Activated CD4-positive, alpha-beta T cell treated with anti-CD3 and anti-CD28 coated beads, Interleukin-2, amount 10 ng/mL, durations not matched to agents 24 days and 14 days (primary cell): ENCODE results near the gene OTOGL. TPM values are rescaled to one million over a fixed set of nuclear protein-coding genes. Genes with fewer than 3 reads are reported as not detected.
"Not testable (repeated sequence)": the region's sequence is repeated elsewhere in the genome, so short reads cannot be mapped to it uniquely, and the experiment has no call there.

Experiments
- DNase-seq: peaks from one replicate; pipeline ENCODE4 v3.0.0; 2022
- H3K27ac Mint-ChIP-seq: one replicate; pipeline ENCODE4 v1.8.0; 2022; ENCODE audit warnings: mild to moderate bottlenecking, mixed read lengths
- H3K27me3 Mint-ChIP-seq: one replicate; pipeline ENCODE4 v1.8.0; 2022; ENCODE audit warnings: mixed read lengths
- H3K36me3 Mint-ChIP-seq: one replicate; pipeline ENCODE4 v1.8.0; 2022; ENCODE audit warnings: low read depth, mild to moderate bottlenecking, mixed read lengths
- H3K4me1 Mint-ChIP-seq: one replicate; pipeline ENCODE4 v1.8.0; 2021; ENCODE audit warnings: mixed read lengths
- H3K4me3 Mint-ChIP-seq: one replicate; pipeline ENCODE4 v1.8.0; 2022; ENCODE audit warnings: mild to moderate bottlenecking, moderate library complexity, mixed read lengths
- H3K9me3 Mint-ChIP-seq: one replicate; pipeline ENCODE4 v1.8.0; 2021; ENCODE audit warnings: mixed read lengths
- intact Hi-C: fragments of 100-400 bp; cut with micrococcal nuclease; formaldehyde crosslinking; loops from one replicate; pipeline ENCODE4 v1.15.1; 2023
- total RNA-seq: library from RNA; stranded (reverse); gene quantifications from 2 replicates; pipeline ENCODE4 v1.2.3, GENCODE V29; 2022

OTOGL gene
- total RNA-seq, 1 donor from 2014 or later: not detected

DNA sequence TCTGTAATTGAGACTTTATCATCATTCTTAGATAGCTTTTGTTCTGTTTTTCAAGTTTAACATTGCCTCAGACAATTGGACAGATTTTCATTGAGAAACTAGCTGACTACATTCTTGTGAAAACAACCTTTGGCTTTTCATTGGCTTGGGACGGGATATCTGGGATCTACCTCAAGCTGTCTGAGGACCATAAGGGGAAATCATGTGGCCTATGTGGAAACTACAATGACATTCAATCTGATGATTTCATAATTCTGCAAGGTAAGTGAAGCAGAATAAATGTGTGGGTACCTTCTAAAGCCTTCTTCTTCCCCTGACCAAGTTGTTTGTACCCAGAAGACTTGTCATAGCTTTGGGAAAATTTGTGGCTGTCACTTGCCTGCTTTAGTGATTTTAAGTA, 133.5 kb downstream of the OTOGL start:
- H3K4me3 Mint-ChIP-seq: no peak overlapping the region
- DNase-seq: no peak
- no peaks in the 10 kb centered on the region for H3K9me3 Mint-ChIP-seq
- no peaks in the 10 kb centered on the region for H3K27me3 Mint-ChIP-seq
- no peaks in the 10 kb centered on the region for H3K36me3 Mint-ChIP-seq
- no peaks in the 10 kb centered on the region for H3K4me1 Mint-ChIP-seq
- intact Hi-C loops: no loop called here
- H3K27ac Mint-ChIP-seq: no peak overlapping the region

DNA sequence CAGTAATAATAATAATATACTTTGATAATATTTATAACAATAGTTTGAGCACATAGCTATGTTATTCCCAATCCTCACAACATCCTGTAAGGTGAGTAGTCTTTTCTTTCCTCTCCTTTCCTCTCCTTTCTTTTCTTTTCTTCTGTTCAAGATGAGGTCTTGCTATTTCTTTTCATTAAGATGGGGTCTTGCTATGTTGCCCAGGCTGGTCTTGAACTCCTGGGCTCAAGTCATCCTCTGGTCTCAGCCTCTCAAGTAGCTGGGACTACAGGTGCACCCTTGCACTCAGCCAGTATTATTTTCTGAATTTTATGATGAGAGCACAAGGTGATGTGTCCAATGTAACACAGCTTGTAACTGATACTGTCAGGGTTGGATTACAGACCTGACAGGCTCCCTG, 134.6 kb downstream of the OTOGL start:
- Mint-ChIP-seq H3K9me3 (no peaks in the 10 kb centered on the region), H3K4me1 (no peaks in the 10 kb centered on the region), H3K4me3 (no peak overlapping the region), H3K27me3 (no peaks in the 10 kb centered on the region), H3K36me3 (no peaks in the 10 kb centered on the region), H3K27ac (no peak overlapping the region)
- DNase-seq: no peak
- intact Hi-C loops: no loop called here

- no peaks in the 10 kb centered on the region for H3K27me3 Mint-ChIP-seq
- H3K27ac Mint-ChIP-seq: no peak overlapping the region
- no peaks in the 10 kb centered on the region for H3K36me3 Mint-ChIP-seq
- no peaks in the 10 kb centered on the region for H3K9me3 Mint-ChIP-seq
- H3K4me3 Mint-ChIP-seq: no peak overlapping the region
- no peak for DNase-seq
- no peaks in the 10 kb centered on the region for H3K4me1 Mint-ChIP-seq
- intact Hi-C loops: no loop called here
Observed at GRCh38 chr12:80234667-80235066, 135.3 kb downstream of the OTOGL start.

DNA sequence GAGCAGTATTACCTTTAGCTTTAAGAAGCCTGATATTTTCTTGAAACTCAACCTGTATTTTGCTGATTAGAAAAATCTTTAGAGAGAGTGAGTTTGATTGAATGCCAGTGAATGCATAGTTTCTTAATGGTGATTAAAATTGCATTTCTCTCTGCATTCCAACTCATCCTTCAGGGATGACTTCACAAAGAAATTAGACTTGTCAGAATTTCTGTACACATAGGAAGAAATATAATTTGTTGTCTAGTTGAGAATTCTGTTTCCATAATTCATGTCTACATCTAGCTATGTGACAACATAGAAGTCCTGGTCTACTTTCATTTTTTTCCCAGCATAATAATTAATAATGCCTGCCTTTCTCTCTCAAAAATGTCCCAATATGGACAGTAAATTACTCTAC, 136.6 kb downstream of the OTOGL start:
- Mint-ChIP-seq H3K4me3 (no peak overlapping the region), H3K27ac (no peak overlapping the region), H3K4me1 (no peaks in the 10 kb centered on the region), H3K9me3 (no peaks in the 10 kb centered on the region), H3K27me3 (no peaks in the 10 kb centered on the region), H3K36me3 (no peaks in the 10 kb centered on the region)
- DNase-seq: no peak
- intact Hi-C loops: no loop called here

DNA sequence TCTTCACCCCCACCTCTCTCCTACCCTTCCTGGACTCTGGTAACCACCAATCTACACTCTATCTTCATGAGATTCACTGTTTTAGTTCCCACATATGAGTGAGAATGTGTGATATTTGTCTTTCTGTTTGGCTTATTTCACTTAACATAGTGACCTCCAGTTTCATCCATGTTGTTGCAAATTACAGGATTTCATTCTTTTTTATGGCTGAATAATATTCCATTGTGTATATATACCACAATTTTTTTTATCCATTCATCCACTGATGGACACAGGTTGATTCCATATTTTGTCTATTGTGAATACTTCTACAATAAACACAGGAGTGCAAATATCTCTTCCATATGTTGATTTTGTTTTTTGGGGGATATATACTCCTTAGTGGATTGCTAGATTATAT, 140.5 kb downstream of the OTOGL start:
- Mint-ChIP-seq H3K27me3 (no peaks in the 10 kb centered on the region), H3K9me3 (no peaks in the 10 kb centered on the region), H3K27ac (no peak overlapping the region), H3K36me3 (no peaks in the 10 kb centered on the region), H3K4me1 (no peaks in the 10 kb centered on the region), H3K4me3 (no peak overlapping the region)
- intact Hi-C loops: no loop called here
- DNase-seq: no peak

DNA sequence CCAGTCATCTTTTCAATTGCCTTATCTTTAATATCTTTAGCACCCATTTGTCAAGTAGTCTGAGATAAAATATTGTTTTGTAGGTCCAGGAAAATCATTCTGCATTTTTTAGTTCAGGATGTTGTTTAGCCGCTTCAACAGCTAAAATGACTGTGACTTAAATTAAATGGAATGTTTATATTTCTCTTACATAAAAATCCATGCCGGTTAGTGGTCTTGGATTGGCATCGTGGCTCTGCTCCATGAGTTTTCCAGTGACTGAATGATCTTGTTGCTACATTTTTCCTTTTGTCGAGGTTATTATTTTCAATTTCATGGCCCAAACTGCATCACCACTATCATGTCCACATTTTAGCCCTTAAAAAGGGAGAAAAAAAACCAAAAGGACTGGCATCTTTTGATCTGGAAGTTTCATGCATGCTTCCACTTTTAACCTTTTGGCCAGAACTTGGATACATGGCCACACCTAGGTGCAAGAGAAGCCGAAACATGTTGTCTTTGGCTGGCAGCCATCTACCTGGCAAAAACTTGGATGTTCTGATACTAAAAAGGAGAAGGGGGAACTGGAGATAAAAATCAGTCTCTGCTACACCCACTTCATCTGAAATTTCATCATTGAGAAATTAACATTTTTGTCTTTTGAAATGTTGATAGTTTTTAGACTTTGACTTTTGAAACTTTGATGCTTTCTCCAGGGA, 142.4 kb downstream of the OTOGL start:
- Mint-ChIP-seq H3K36me3 (no peaks in the 10 kb centered on the region), H3K27ac (no peak overlapping the region), H3K4me3 (no peak overlapping the region), H3K27me3 (no peaks in the 10 kb centered on the region), H3K9me3 (no peaks in the 10 kb centered on the region), H3K4me1 (no peaks in the 10 kb centered on the region)
- intact Hi-C loops: no loop called here
- DNase-seq: no peak

DNA sequence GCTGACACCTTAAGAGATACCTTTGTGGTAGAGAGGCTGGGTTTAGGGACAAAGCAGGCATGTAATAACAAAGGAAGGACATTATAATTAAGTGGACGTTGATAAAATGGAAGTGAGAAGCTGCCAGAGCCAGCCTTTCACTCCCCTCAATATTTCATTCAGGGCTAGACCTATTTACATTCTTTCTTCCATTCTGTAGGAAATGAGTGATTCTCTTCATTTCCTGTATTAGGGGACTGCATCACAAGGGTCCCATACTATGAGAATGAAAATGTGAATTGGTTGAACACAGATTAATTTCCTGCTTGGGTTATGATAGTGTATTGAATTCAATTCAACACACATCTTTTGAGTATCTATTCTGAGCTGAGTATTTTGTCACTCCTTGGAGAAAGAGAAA, 143.0 kb downstream of the OTOGL start:
- no peaks in the 10 kb centered on the region for H3K27me3 Mint-ChIP-seq
- no peaks in the 10 kb centered on the region for H3K9me3 Mint-ChIP-seq

DNA sequence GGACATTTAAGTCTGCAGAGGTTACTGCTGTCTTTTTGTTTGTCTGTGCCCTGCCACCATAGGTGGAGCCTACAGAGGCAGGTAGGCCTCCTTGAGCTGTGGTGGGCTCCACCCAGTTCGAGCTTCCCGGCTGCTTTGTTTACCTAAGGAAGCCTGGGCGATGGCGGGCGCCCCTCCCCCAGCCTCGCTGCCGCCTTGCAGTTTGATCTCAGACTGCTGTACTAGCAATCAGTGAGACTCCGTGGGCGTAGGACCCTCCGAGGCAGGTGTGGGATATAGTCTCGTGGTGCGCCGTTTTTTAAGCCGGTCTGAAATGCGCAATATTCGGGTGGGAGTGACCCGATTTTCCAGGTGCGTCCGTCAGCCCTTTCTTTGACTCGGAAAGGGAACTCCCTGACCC, 150.2 kb downstream of the OTOGL start:
- intact Hi-C loops, H3K9me3 Mint-ChIP-seq, H3K4me1 Mint-ChIP-seq: not testable (repeated sequence)

More for the DNA sequence above, 143.0 kb downstream of the OTOGL start:
- Mint-ChIP-seq H3K4me3 (no peak overlapping the region), H3K27ac (no peak overlapping the region), H3K36me3 (no peaks in the 10 kb centered on the region), H3K4me1 (no peaks in the 10 kb centered on the region)
- no peak for DNase-seq
- intact Hi-C loops: no loop called here

GRCh38 chr12:80257920-80258319, 158.6 kb downstream of the OTOGL start:
- intact Hi-C loops: no loop called here
- Mint-ChIP-seq H3K27ac (no peak overlapping the region), H3K4me1 (no peaks in the 10 kb centered on the region), H3K27me3 (no peaks in the 10 kb centered on the region), H3K4me3 (no peak overlapping the region), H3K36me3 (no peaks in the 10 kb centered on the region), H3K9me3 (no peaks in the 10 kb centered on the region)
- no peak for DNase-seq

More for the DNA sequence above, 150.2 kb downstream of the OTOGL start:
- DNase-seq, H3K4me3 Mint-ChIP-seq, H3K27ac Mint-ChIP-seq, H3K36me3 Mint-ChIP-seq, H3K27me3 Mint-ChIP-seq: not testable (repeated sequence)

DNA sequence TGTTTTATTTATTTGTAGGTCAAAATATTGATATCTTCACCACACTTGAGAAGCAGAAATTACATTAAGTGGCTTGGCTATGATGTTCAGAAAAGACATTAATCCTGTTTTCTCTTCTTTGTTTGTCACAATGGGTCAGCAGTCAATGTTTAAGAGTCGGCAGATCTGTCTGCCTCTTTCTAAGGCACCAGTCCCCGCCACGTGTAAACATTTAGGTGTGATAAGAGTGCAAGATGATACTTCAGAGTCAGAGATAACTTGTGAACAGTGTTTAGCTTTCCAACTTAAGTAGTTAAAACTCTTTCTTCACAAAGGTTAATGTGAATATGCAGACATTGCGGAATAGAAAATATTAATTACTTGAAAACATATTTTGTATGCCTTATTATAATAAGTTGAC, 160.9 kb downstream of the OTOGL start:
- intact Hi-C loops: loop anchor here (10.0 kb wide), 1 partner anchor 375 kb away; no protein-coding TSS in a partner anchor
- Mint-ChIP-seq H3K27me3 (no peaks in the 10 kb centered on the region), H3K27ac (no peak overlapping the region), H3K36me3 (no peaks in the 10 kb centered on the region), H3K4me3 (no peak overlapping the region), H3K4me1 (no peaks in the 10 kb centered on the region), H3K9me3 (no peaks in the 10 kb centered on the region)
- no peak for DNase-seq

GRCh38 chr12:80261403-80261802, 162.1 kb downstream of the OTOGL start:
- Mint-ChIP-seq H3K9me3 (no peaks in the 10 kb centered on the region), H3K27ac (no peak overlapping the region), H3K4me1 (no peaks in the 10 kb centered on the region), H3K4me3 (no peak overlapping the region), H3K36me3 (no peaks in the 10 kb centered on the region), H3K27me3 (no peaks in the 10 kb centered on the region)
- intact Hi-C loops: loop anchor here (10.0 kb wide), 1 partner anchor 377 kb away; no protein-coding TSS in a partner anchor
- DNase-seq: no peak

DNA sequence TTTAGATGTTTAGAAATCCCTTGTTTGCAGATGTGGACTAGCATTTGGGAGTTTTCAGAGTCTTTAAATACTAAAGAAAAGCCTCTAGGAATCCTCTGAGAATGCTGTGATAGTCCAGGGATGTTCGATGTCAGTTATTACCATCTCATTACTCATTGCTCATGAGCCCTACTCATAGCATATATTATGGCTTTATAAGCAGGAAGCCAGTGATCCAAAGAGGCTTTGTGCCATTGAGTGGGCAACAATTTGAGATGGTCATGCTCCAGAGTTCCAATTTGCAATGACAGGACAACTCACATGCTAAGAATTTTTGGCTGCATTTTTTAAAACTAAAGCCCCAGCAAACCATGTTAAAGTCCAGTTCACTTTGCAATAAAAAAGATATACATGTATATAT, 163.0 kb downstream of the OTOGL start:
- H3K27me3 Mint-ChIP-seq: no peaks in the 10 kb centered on the region
- DNase-seq: no peak
- no peaks in the 10 kb centered on the region for H3K9me3 Mint-ChIP-seq
- intact Hi-C loops: loop anchor here (10.0 kb wide), 1 partner anchor 378 kb away; no protein-coding TSS in a partner anchor
- no peaks in the 10 kb centered on the region for H3K36me3 Mint-ChIP-seq
- no peak overlapping the region for H3K4me3 Mint-ChIP-seq
- H3K27ac Mint-ChIP-seq: no peak overlapping the region
- no peaks in the 10 kb centered on the region for H3K4me1 Mint-ChIP-seq

DNA sequence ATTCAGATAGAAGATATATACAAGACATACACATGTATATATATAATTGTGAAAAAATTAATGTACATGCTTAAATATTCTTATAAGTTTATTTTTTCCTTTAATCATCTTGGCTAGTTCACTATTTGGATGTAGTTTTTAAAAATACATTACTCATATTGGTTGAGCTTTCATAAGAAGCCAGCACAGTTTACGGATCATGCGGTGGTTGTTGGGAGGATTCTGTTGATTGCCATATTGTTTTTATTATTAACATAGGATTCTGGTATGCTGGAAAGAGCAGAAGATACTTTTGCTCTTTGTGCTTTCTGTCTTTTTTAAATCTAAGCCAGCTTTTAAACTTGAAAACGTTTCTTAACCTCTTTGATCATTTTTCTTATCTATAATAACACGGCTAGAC, 163.4 kb downstream of the OTOGL start:
- no peak overlapping the region for H3K27ac Mint-ChIP-seq
- H3K27me3 Mint-ChIP-seq: no peaks in the 10 kb centered on the region
- H3K9me3 Mint-ChIP-seq: no peaks in the 10 kb centered on the region
- no peaks in the 10 kb centered on the region for H3K36me3 Mint-ChIP-seq
- intact Hi-C loops: loop anchor here (10.0 kb wide), 1 partner anchor 378 kb away; no protein-coding TSS in a partner anchor
- no peak for DNase-seq
- H3K4me1 Mint-ChIP-seq: no peaks in the 10 kb centered on the region
- no peak overlapping the region for H3K4me3 Mint-ChIP-seq

- H3K27me3 Mint-ChIP-seq: no peaks in the 10 kb centered on the region
- DNase-seq: no peak
- no peaks in the 10 kb centered on the region for H3K36me3 Mint-ChIP-seq
- intact Hi-C loops: loop anchor here (10.0 kb wide), 1 partner anchor 380 kb away; no protein-coding TSS in a partner anchor
- H3K9me3 Mint-ChIP-seq: no peaks in the 10 kb centered on the region
- no peak overlapping the region for H3K27ac Mint-ChIP-seq
- H3K4me3 Mint-ChIP-seq: no peak overlapping the region
- H3K4me1 Mint-ChIP-seq: no peaks in the 10 kb centered on the region
Observed at GRCh38 chr12:80264386-80264785, 165.0 kb downstream of the OTOGL start.

GRCh38 chr12:80264891-80265290, 165.6 kb downstream of the OTOGL start:
- no peaks in the 10 kb centered on the region for H3K27me3 Mint-ChIP-seq
- no peaks in the 10 kb centered on the region for H3K9me3 Mint-ChIP-seq
- DNase-seq: no peak
- no peak overlapping the region for H3K4me3 Mint-ChIP-seq
- no peaks in the 10 kb centered on the region for H3K4me1 Mint-ChIP-seq
- intact Hi-C loops: loop anchor here (10.0 kb wide), 1 partner anchor 380 kb away; no protein-coding TSS in a partner anchor
- no peak overlapping the region for H3K27ac Mint-ChIP-seq
- no peaks in the 10 kb centered on the region for H3K36me3 Mint-ChIP-seq
